ENCODE measurements around the gene WDFY2. TPM values are rescaled to one million over a fixed set of nuclear protein-coding genes. Genes with fewer than 3 reads are reported as not detected.
A peak's percentile ranks its signal among the peaks of the same experiment; 100 is the strongest.

Gene WDFY2
- total and polyA plus RNA-seq, 11 donors = 2.0 to 12.6 (median 6.5) TPM

DNA sequence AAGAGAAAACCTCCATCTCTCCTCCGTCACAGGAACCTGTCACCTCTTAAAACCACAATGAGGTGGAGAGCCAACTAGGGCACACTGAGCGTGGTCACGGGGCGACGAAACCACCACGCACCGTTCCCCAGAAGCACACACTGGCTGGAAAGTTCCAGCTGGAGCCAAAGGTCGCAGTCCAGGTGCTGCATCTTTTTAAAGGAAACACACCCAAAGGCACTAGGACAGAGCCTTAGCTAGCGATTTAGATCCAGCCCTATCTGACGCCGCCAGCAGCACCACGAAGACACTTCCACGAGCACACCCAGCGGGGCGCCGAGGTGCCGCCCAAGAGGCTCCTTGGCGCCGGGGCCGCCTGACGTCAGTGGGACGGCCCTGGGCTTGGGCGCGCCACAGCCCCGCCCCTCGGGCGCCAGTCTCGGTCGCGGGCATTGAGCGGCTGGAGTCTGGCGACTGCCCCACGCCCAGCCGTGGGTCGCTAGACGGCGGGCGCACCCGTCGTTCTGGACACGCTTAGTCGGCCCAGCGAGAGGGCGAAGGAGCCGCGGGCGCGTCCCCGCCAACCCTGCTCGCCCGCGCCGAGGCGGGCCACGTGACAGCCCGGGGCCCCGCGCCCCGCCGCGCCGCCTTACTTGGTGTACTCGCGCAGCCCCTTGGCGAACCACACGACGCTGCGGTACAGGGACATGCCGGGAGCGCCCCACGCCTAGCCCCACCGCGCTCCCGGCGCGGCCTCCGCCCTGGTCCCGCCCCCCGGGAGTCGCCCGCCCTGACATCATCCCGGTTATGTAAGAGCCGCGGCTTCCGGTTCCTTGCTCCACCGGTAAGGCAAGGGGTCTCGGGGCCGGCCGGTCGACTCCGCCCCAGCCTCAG, 219.4 kb downstream of the WDFY2 start, which contains the start of gene DHRS12:
Gene DHRS12, minus strand, starts transcription at position 742 of the 873 bp plus-strand sequence. CDS start 4,504 bp downstream, outside the sequence.
- intact Hi-C loops (cut with DNase I) = loop anchor here (2.0 to 10.0 kb wide), 8 partner anchors 216 to 849 kb away; partner anchors contain the start of genes INTS6 (in 8 of the 10), WDFY2 (in 5 of the 10), FAM124A (in 1 of the 10) and SUGT1 (in 1 of the 10)
- DNase-seq (peak; percentile 94 to 96 (median 95)), ATAC-seq (peak; percentile 70 to 93 (median 88))
- Histone ChIP-seq H3K4me1 (peaks cover 6 to 62% (median 41%) of the 10 kb centered on the region in 12 donors), H3K4me3 (peak within 1 kb of the TSS; percentile 60 to 97 (median 78)), H3K27ac (peak within 1 kb of the TSS; percentile 97 to 100 (median 100)), H3K27me3 (no peaks in the 10 kb centered on the region), H3K36me3 (peaks cover 0 to 6% (median 0%) of the 10 kb centered on the region in 9 donors), H3K9me3 (no peaks in the 10 kb centered on the region)
- TF ChIP-seq POLR2A (IDR thresholded peaks at IDR 0.05) = peak in 1 of 2 donors; percentile 94
- TF ChIP-seq, protein P1, sequence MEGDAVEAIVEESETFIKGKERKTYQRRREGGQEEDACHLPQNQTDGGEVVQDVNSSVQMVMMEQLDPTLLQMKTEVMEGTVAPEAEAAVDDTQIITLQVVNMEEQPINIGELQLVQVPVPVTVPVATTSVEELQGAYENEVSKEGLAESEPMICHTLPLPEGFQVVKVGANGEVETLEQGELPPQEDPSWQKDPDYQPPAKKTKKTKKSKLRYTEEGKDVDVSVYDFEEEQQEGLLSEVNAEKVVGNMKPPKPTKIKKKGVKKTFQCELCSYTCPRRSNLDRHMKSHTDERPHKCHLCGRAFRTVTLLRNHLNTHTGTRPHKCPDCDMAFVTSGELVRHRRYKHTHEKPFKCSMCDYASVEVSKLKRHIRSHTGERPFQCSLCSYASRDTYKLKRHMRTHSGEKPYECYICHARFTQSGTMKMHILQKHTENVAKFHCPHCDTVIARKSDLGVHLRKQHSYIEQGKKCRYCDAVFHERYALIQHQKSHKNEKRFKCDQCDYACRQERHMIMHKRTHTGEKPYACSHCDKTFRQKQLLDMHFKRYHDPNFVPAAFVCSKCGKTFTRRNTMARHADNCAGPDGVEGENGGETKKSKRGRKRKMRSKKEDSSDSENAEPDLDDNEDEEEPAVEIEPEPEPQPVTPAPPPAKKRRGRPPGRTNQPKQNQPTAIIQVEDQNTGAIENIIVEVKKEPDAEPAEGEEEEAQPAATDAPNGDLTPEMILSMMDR (IDR thresholded peaks at IDR 0.05) = peak in 3 of 12 donors; percentile 6 to 27 (median 19)
- WGBS, 4 donors = 0 to 1% (median 0%) methylated on average over 13 to 91 of the region's 91 CpGs

DNA sequence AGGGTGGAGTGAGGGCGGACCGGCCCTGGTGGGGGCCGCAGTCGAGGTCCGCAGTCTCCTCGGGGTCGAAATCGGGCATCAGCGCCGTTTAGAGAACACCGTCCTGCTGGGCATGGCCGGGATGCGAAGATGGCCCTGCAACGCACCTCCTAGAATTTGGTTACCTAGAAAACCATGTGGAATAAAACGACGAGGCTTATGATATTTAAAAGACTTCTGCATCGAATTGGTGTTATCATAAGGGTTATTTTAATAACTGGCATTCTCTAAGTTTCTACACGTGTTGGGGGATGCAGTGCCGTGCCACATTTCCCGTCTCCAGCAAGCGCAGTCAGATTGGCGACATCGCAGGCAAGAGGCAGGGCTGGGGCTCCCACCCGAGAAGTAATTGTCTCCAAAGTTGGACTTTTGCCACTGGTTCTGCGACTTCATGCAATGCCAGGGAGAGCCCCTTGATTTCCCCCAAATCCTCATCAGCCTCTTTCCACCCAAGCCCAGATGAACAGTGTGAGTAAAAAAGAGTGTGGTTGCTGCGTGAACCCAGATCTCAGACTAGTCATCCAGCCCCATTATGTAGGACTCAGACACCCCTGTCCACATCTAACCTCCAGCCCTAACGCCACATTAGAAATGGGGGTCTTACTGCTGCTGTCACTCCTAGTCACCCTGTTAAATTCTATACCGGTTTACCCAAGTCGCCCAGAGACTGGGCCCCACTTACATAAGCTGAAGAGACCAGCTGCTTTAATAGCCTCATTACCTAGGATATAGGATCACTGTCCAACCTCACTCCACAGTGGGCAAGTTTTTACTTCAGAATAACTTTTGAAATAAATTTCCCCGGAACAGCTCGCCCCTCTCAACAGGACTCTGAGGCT, 220.3 kb downstream of the WDFY2 start:
- TF ChIP-seq POLR2A (IDR thresholded peaks at IDR 0.05) = no peak
- TF ChIP-seq, protein P1 (IDR thresholded peaks at IDR 0.05) = no peak
- H3K36me3 ChIP-seq = no peaks in the 10 kb centered on the region
- H3K4me3 ChIP-seq = peak overlapping the region; percentile 60 to 97 (median 78)
- no peaks in the 10 kb centered on the region for H3K27me3 ChIP-seq
- 16 to 19% (median 17%) methylated on average over 29 to 31 of the region's 31 CpGs for WGBS, 4 donors
- no peaks in the 10 kb centered on the region for H3K9me3 ChIP-seq
- peak overlapping the region; percentile 97 to 100 (median 100) for H3K27ac ChIP-seq
- ATAC-seq (no peak), DNase-seq (peak in 4 of 5 donors; percentile 47 to 57 (median 49))
- intact Hi-C loops (cut with DNase I) = loop anchor here (2.0 to 10.0 kb wide), 7 partner anchors 217 to 848 kb away; partner anchors contain the start of genes INTS6 (in 8 of the 10), WDFY2 (in 4 of the 10), FAM124A (in 1 of the 10) and SUGT1 (in 1 of the 10)
- peaks cover 6 to 62% (median 41%) of the 10 kb centered on the region in 12 donors for H3K4me1 ChIP-seq

DNA sequence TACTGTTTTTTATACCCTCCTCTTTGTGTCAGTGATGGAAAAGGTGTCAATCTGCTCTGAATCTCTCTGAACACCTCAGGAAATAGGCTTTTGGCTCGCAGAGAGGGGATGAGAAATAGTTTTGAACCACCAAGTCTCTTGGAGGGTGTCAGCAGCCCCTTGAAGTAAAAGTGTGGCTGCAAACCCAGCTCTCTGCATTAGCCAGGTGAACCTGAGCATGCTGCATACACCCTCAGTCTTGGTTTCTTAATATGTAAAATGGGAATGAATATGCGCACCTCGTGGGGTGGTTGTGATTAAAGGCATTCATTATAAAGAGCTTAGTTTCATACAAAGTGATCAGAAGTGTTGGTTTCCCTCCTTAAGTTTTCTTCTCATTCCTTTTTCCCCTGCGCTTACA, 221.1 kb downstream of the WDFY2 start:
- WGBS, 4 donors = 89 to 94% (median 92%) methylated on average over 4 of the region's 4 CpGs
- Histone ChIP-seq H3K4me1 (peaks cover 6 to 61% (median 39%) of the 10 kb centered on the region in 12 donors), H3K27ac (peak overlapping the region in 10 of 12 donors; percentile 97 to 100 (median 100))

More for the DNA sequence above, 221.1 kb downstream of the WDFY2 start:
- DNase-seq (no peak), ATAC-seq (no peak)
- no peak for TF ChIP-seq POLR2A (IDR thresholded peaks at IDR 0.05)
- TF ChIP-seq, protein P1 (IDR thresholded peaks at IDR 0.05) = no peak
- intact Hi-C loops (cut with DNase I) = loop anchor here in 5 of 10 donors (2.0 to 10.0 kb wide), 3 partner anchors 221 to 581 kb away; partner anchors contain the start of genes WDFY2 (in 3 of the 5), FAM124A (in 1 of the 5) and INTS6 (in 1 of the 5)
- no peaks in the 10 kb centered on the region for H3K36me3 ChIP-seq
- H3K27me3 ChIP-seq = no peaks in the 10 kb centered on the region
- no peaks in the 10 kb centered on the region for H3K9me3 ChIP-seq
- peak overlapping the region in 10 of 12 donors; percentile 60 to 97 (median 75) for H3K4me3 ChIP-seq
